Fibroblast of skin of abdomen (primary cell): ENCODE results near the gene EFNB1. TPM values are rescaled to one million over a fixed set of nuclear protein-coding genes. Genes with fewer than 3 reads are reported as not detected.
"Not testable (repeated sequence)": the region's sequence is repeated elsewhere in the genome, so short reads cannot be mapped to it uniquely, and the experiment has no call there.

Source experiments
- DNase-seq: peaks from one replicate; pipeline ENCODE4 v3.0.0-alpha.2; 2013
- polyA plus RNA-seq, 2 experiments: library from polyadenylated mRNA; unstranded; fragments of 120-200 nt; gene quantifications; one replicate each; pipeline ENCODE4 v1.2.1, GENCODE V29; 2013; ENCODE audit not compliant: insufficient read length in 2 of 2

Gene EFNB1
- polyA plus RNA-seq (2013, experiment 1 of 2; ENCODE audit: insufficient read length): 33.0 TPM
- 35.5 TPM for polyA plus RNA-seq (2013, experiment 2 of 2; ENCODE audit: insufficient read length)

DNA sequence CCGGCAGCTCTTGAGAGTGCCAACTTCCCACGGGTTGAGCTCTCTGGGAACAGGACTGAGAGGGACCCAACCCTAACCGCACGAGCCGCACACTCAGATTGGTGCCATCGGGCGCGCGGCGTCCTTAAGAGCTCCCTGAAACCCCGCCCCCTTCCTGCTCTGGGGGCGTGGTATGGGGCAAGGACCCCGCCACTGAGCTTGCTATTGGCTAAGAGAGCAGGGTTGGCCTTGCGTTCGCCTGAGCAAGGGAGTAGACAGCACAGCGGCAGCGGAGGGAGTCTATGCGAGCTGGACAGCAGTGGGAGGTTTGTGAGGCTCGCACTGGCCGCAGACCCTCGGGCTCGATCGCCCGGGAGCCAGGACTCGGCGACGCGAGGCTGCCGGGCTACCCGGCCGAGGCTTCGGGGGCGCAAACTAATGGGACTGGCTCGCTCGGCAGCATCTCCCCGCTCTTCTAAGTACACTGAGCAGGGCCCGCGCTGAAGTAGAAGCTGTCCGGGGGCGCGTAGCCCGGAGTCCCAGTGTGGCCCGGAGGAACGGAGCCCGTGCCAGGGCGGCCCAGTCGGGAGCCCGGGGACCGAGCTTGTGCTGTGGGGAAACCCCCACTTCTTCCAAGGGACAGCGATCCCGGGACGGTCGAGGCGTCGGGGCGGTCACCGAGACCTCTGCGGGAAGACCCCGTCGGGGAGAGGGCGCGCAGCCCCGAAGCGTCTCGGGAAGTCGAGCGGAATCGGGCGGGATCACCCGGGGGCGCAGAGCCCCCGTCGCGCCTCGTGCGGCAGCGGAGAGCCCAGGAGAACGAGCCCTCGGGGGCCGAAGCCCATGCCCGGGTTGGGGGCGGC lies at the start of gene EFNB1:
EFNB1 (plus strand) TSS at position 282 of the 842 bp plus-strand sequence. CDS start 756 bp downstream, outside the sequence.
- peak; percentile 96 for DNase-seq

DNA sequence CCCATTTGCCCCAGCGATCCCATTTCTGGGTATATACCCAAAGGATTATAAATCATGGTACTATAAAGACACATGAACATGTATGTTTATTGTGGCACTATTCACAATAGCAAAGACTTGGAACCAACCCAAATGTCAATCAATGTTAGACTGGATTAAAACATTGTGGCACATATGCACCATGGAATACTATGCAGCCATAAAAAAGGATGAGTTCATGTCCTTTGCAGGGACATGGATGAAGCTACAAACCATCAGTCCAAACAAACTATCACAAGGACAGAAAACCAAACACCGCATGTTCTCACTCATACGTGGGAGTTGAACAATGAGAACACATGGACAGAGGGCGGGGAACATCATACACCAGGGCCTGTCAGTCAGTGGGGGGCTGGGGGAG lies 47.5 kb upstream of the EFNB1 start:
- not testable (repeated sequence) for DNase-seq

GRCh38 chrX:68784816-68785215 lies 44.0 kb upstream of the EFNB1 start:
- DNase-seq: no peak

DNA sequence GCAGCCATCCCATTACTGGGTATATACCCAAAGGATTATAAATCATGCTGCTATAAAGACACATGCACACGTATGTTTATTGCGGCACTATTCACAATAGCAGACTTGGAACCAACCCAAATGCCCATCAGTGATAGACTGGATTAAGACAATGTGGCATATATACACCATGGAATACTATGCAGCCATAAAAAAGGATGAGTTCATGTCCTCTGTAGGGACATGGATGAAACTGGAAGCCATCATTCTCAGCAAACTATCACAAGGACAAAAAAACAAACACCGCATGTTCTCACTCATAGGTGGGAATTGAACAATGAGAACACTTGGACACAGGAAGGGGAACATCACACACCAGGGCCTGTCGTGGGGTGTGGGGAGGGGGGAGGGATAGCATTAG lies 42.2 kb upstream of the EFNB1 start:
- not testable (repeated sequence) for DNase-seq

- no peak for DNase-seq
Measured at GRCh38 chrX:68789966-68790365, 38.9 kb upstream of the EFNB1 start.

DNA sequence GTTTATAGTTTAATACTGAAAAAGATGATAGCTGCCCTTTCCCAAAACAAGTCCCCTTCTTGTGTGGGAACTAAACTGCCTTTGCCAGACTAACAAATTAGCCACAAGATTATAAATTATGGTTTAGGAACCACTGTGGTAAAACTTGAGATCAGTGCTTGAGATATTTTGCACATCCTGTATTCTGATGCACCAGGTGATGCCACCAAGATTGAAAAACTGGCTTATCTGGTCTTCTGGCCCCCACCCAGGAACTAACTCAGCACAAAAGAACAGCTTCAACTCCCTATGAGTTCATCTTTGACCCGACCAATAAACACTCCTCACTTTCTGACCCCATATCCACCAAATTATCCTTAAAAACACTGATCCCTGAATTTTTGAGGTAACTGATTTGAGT lies 36.7 kb upstream of the EFNB1 start:
- no peak for DNase-seq

- DNase-seq: no peak
Measured at GRCh38 chrX:68794461-68794860, 34.4 kb upstream of the EFNB1 start.

GRCh38 chrX:68795741-68796140 lies 33.1 kb upstream of the EFNB1 start:
- DNase-seq: no peak

GRCh38 chrX:68798400-68798799 lies 30.4 kb upstream of the EFNB1 start:
- not testable (repeated sequence) for DNase-seq

- no peak for DNase-seq
Measured at GRCh38 chrX:68801737-68802290, 27.0 kb upstream of the EFNB1 start.

DNA sequence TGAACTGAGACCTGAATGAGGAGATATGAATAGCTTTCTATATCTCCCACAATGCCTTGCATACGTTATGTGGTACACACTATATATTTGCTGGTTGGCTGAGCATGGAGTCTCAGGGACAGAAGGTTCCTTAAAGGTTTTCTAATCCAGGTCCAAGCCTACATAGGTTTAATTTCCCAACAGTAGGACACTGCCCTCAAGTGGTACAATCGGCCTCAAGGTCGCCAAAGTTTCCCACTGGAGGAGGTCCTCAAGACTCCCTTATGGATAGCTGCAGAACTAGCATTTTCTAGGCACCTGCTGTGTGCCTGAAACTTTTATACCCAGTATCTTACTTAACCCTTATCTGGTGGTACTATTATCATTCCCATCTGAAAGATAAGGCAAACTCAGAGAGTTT lies 21.0 kb upstream of the EFNB1 start:
- no peak for DNase-seq

DNA sequence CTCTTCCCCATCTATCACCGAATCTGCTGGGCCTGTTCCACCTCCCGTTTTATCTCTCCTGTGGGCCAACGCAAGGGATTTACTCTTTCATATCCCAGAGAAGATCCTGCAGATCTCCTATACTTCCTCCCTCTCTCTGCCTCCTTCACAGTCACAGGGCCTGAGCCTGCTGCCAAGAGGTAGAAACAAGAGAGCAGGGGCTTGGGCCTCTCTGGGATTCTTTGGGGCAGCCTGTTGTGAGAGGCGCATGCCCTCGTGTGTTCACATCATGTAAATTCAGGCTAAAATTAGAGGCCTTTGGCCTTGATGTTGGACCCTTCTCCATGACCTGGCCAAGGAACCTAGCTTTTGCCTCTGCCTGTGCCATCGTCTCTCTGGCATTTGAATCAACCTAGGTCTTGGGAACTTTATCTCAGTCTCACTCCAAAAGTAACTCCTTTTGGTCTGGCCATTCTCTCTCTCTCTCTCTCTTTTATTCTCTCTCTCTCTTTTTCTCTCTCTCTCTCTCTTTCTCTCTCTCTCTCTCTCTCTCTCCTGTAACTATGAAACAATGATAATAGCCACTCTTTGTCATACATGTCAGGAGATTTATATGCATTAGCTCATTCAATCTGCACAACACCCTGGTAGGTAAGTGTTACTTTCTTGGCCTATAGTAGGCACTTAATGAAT lies 20.0 kb upstream of the EFNB1 start:
- peak; percentile 13 for DNase-seq

- DNase-seq: no peak
Measured at GRCh38 chrX:68820476-68821110, 8.2 kb upstream of the EFNB1 start.

GRCh38 chrX:68821616-68822015 lies 7.2 kb upstream of the EFNB1 start:
- DNase-seq: no peak

GRCh38 chrX:68822641-68823410 lies 6.0 kb upstream of the EFNB1 start:
- DNase-seq: peak; percentile 58

DNA sequence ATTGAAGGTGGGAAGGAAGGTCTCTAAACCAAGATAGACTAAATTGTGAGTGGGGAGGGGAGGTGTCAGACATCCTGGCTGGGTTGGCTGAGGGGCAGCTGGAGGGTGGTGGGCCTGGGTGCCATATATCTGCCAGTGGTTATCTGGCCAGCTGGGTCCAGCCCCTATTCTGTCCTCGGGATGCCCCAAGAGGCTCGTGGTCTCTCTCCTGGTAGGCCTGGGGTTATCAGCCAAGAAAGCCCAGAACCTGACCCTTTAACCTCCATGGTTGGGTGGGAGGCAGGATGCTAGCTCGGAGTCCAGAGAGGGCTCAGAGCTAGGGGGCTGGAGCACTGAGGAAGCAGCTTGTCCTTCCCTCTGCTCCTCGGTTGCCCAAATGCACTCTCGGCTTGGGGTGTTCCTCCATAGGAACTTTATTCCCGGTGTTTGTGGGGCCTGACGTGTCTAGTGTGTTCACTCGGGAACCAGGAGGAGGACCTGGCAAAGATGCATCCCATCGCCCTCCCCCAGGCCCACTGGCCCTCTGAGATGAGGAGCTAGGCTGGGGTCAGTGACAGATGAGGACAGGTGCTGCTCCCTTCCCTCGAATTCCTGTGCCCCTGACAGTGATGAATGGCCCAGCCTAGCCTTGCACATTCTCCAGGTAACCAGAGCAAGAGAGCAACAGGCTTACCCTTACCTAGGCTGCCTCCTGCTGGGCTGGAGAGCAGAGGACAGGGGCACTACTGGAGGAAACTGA lies 5.2 kb upstream of the EFNB1 start:
- no peak for DNase-seq

- DNase-seq: no peak
Measured at GRCh38 chrX:68824152-68824433, 4.7 kb upstream of the EFNB1 start.

DNA sequence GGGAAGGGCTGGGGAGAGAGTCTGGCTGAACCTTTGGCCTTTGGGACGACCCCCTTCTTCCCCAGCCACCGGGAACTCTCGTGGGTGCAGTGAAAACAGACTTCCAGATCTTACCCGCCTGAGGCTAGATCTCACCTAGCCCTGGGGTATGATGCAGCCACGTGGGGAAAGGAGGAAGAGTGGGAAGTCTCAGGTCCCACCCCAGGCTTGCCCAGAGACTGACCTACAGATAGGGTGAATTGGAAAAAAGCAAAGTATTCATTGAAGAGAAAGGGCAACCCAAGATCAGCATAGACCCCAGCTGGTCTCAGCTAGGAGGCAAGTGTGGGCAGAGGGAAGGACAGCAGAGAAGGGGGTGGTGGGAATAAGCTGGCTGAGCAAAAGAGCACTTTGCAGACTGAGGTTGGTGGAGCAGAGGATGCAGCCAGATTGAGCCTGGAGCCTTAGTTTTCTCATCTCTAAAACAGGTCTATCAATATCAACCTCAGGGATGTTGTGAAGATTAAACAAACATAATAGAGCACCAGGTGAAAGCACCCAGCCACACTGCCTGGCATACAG lies 4.2 kb upstream of the EFNB1 start:
- no peak for DNase-seq

DNA sequence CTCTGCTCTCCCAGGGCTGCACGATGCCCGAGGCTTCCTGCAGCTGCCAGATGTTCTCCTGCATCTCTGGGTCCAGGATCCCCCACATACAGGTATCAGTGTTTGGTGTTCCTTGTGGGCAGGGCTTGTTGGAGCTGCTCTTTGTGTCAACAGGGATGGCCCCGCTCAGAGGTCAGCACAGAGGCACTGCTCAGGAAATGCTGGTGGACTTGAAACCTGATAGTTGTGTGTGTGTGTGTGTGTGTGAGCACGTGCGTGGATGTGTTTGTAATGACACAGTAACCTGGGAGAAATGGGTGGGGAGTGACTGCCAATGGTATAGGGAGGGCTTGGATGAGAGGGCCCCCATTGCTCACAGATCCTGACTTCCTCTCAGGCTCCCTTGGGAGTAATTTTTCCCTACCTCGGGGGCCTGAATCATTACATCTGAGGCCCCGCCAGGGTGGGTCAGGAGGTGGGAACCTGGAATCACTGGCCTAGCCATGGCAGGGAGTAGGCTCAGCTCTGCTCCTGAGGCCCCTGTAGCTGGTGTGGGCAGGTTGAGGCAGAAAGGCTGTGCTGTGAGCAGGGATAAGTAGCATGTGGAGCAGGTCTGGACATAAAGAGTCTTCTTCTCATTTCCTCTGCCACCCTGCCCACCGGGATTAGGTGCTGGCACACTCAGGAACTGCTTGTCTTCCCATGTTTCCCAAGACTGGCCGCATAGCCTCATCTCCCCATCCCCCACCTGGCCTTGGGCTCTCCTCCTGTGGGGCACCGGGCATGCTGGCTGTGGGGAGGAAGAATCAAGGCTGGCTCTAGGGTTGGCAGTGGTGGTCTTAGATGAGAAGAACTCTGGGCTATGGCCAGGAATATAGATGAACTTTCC lies 2.5 kb upstream of the EFNB1 start:
- no peak for DNase-seq

GRCh38 chrX:68827256-68827655 lies 1.6 kb upstream of the EFNB1 start:
- DNase-seq: no peak
